Measurements from ENCODE around the gene ACAP1.

Gene ACAP1

DNA sequence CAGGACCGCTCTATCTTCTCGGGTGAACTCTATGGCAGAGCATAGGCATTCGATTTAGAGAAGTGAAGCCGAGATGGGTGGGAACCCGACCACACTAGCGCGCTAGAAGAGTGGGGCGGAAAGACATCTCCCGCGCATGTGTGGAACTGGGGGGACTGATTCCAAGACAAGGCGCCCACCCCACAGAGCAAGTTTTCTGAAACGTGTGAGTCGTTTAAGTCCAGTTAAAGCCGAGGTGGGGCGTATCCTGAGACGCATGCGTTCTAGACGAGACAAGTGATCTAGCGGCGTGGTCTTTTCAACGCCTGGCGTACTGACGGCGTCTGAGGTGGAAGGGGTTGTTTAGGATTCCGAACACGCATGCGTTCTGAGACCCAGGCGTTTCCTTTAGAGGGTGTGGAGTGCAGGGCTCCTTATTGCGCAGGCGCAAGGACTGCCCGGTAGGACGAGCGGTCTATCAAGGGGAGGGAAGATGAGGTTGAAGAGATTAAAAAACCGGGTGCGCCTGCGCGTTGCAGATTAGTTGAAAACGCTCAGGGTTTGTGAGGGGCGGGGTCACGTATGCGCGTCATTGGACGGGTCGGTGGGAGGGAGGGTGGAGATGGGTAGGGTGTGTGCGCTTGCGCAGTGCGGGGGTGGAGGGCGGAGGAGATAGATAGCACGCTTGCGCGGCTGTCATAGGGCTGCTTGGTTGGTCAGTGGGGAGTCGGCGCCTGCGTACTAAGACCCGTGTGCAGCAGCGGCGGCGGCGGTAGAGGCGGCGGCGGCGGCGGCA, 29.2 kb upstream of the ACAP1 start, which contains the start of gene EIF5A:
Gene EIF5A (plus strand): TSS at position 718 of the 775 bp plus-strand sequence. CDS start 2,008 bp downstream, outside the sequence.
- no peaks in the 10 kb centered on the region for H3K27me3 Mint-ChIP-seq
- peaks cover 38% of the 10 kb centered on the region for H3K4me1 Mint-ChIP-seq (ENCODE audit: low read depth)
- peak; percentile 100 for DNase-seq
- no peaks in the 10 kb centered on the region for H3K9me3 Mint-ChIP-seq
- H3K27ac Mint-ChIP-seq, result peak within 1 kb of the TSS; percentile 99
- peak within 1 kb of the TSS; percentile 96 for H3K4me3 Mint-ChIP-seq
- peaks cover 43% of the 10 kb centered on the region for H3K36me3 Mint-ChIP-seq (ENCODE audit: low read depth)

DNA sequence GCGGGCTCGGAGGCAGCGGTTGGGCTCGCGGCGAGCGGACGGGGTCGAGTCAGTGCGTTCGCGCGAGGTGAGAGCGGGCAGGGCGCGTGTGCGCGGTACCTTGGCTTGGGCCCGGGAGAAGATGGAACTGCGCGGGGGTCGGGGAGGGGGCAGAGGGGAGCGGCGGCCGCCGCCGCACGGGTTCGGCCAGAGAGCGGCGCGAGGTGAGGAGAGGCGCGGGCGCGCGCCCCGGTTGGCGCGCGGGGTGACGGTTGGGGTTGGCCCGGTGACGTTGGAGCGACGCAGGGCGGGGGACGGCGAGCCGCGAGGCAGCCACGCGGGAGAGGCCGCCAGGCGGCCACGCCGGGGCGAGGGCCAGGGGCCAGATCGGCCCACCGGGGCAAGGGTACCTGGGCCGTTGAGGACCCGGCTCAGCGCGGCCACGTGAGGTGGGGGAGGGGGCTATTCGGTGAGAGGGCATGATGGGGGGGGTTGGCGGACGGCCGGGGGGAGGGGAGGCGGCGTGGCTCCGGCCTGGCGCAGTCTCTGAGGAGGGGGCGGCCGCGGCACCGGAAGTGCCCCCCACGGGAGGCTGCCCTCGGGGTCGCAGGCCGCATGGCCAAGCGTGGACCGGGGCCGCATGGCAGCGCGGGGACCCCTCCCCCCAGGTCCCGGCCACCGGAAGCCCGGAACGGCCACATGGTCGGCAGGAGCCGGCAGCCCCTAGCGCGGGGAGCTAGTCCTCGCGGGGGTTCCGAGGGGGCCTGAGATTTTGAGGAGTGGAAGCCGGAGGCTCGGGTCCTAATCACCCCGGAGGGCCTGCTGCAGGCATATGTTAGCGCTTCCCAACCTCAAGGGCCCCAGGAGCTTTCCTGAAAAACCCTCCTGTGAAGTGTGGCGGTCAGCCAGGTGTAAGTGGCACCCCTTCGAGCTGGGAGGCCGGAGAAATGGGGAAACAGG, 28.4 kb upstream of the ACAP1 start:
- Mint-ChIP-seq H3K4me3 (peak overlapping the region; percentile 96), H3K4me1 (ENCODE audit: low read depth) (peaks cover 46% of the 10 kb centered on the region), H3K27me3 (no peaks in the 10 kb centered on the region), H3K9me3 (no peaks in the 10 kb centered on the region), H3K36me3 (ENCODE audit: low read depth) (peaks cover 52% of the 10 kb centered on the region), H3K27ac (peak overlapping the region; percentile 99)
- DNase-seq, result peak; percentile 72

DNA sequence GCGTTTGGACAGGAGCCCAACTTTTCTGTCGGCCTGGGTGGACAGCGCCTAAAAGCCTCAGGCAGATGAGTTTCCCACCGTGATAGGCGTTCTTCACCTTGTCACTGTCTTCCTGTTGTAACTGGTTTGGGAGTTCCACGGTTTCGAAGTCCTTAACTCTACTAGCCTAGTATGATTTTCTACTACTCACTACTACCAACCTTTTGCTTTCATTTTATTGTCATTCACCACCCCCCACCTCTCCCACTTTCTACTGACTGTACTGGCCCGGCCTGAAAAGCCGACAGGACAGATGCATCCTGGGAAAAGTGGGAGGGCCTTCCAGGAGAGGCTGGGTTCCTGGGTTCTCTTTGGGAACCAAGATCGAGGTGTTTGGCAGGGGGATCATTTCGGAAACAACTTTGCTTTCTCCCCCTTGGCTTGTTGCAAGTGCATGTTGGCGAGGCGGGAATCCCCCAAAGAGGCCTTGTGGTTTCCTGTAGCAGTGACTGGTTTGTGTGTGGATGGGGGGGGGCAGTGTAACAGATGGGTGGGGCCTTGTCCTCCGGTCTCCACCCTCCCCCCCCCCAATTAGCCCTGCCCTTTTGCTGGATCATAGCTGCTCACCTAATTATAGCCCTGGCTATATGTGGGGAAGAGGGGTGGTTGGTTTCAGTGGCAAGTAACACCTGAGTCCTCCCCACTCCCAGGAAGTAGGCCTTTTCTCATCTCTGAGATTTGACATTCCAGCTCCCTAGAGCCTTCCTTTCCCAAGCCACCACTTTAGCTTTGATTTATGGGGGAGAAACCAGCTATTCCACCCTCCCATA, 27.5 kb upstream of the ACAP1 start:
- H3K27ac Mint-ChIP-seq, result peak overlapping the region; percentile 99
- no peaks in the 10 kb centered on the region for H3K27me3 Mint-ChIP-seq
- H3K36me3 Mint-ChIP-seq (ENCODE audit: low read depth), result peaks cover 60% of the 10 kb centered on the region

DNA sequence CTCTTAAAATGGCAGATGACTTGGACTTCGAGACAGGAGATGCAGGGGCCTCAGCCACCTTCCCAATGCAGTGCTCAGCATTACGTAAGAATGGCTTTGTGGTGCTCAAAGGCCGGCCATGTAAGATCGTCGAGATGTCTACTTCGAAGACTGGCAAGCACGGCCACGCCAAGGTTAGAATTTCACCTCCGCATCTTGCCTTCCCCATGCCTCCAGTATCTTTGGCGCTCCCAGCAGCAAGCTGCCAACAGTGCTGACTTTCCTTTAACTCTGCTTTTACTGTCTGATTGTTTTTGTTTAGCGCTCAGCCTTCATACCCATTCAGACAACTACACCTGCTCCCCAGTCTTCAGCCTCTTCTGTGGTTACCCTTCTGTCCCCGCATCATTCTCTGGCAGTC, 26.7 kb upstream of the ACAP1 start:
- H3K4me1 Mint-ChIP-seq (ENCODE audit: low read depth), result peaks cover 61% of the 10 kb centered on the region
- H3K9me3 Mint-ChIP-seq, result no peaks in the 10 kb centered on the region
- H3K4me3 Mint-ChIP-seq, result peak overlapping the region; percentile 96
- no peaks in the 10 kb centered on the region for H3K27me3 Mint-ChIP-seq
- peaks cover 68% of the 10 kb centered on the region for H3K36me3 Mint-ChIP-seq (ENCODE audit: low read depth)
- H3K27ac Mint-ChIP-seq, result peak overlapping the region; percentile 99
- DNase-seq, result no peak

More for the DNA sequence above, 27.5 kb upstream of the ACAP1 start:
- no peaks in the 10 kb centered on the region for H3K9me3 Mint-ChIP-seq
- peak overlapping the region; percentile 96 for H3K4me3 Mint-ChIP-seq
- peaks cover 54% of the 10 kb centered on the region for H3K4me1 Mint-ChIP-seq (ENCODE audit: low read depth)
- peak; percentile 87 for DNase-seq

DNA sequence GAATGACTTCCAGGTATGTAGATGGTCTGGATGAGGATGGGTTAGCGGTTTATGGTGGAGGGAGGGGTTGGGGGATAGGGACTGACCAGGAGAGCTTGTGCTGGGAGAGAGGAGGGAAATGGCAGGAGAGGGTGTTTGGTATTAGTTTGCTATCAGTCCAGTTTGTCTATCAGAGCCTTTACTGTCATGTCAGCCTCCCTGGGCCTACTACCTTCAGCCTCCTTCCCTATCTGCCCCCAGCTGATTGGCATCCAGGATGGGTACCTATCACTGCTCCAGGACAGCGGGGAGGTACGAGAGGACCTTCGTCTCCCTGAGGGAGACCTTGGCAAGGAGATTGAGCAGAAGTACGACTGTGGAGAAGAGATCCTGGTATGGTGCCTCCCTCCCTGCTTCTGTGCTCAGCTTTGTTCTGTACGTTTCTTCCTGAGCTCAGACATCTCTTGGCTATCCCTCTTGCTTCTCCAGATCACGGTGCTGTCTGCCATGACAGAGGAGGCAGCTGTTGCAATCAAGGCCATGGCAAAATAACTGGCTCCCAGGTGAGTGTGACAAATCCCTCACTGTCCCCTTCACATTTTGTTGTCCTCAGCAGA, 25.1 kb upstream of the ACAP1 start:
- Mint-ChIP-seq H3K36me3 (ENCODE audit: low read depth) (peaks cover 82% of the 10 kb centered on the region), H3K9me3 (no peaks in the 10 kb centered on the region), H3K27me3 (no peaks in the 10 kb centered on the region), H3K27ac (peak overlapping the region; percentile 99), H3K4me1 (ENCODE audit: low read depth) (peaks cover 68% of the 10 kb centered on the region), H3K4me3 (peak overlapping the region; percentile 96)
- DNase-seq, result no peak

DNA sequence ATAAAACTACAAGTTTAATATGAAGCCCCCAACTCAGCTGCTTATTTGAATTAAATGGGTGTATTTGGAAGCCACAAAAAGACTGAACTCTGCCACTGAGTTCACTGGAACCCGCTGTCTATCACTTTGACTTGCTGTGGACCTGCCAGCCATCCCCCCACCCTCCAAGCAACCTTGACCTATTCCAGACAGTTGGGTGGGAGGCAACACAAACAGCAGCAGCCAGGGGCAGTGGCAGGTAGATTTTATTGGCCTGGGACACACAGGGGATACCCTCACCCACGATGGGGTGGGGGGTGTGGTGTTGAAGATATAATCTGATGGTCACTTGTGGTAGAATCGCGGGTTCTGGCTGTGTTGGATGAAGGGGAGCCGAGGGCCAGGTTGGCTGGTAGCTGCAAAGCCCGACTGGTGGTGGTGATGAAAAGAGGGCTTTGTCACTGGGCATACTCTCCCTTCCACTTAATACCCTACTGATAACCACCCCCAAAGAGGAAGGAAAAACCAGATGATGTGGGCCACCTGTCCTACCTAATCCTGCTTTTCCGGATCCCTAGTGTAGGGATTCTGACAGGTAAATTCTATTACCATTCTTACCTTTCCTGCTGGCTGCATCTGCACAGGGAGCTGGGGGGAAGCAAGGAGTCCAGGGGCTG, 23.8 kb upstream of the ACAP1 start:
- Mint-ChIP-seq H3K27ac (peak overlapping the region; percentile 99), H3K36me3 (ENCODE audit: low read depth) (peaks cover 90% of the 10 kb centered on the region), H3K4me3 (peak overlapping the region; percentile 88), H3K9me3 (no peaks in the 10 kb centered on the region), H3K4me1 (ENCODE audit: low read depth) (peaks cover 66% of the 10 kb centered on the region), H3K27me3 (no peaks in the 10 kb centered on the region)
- no peak for DNase-seq

DNA sequence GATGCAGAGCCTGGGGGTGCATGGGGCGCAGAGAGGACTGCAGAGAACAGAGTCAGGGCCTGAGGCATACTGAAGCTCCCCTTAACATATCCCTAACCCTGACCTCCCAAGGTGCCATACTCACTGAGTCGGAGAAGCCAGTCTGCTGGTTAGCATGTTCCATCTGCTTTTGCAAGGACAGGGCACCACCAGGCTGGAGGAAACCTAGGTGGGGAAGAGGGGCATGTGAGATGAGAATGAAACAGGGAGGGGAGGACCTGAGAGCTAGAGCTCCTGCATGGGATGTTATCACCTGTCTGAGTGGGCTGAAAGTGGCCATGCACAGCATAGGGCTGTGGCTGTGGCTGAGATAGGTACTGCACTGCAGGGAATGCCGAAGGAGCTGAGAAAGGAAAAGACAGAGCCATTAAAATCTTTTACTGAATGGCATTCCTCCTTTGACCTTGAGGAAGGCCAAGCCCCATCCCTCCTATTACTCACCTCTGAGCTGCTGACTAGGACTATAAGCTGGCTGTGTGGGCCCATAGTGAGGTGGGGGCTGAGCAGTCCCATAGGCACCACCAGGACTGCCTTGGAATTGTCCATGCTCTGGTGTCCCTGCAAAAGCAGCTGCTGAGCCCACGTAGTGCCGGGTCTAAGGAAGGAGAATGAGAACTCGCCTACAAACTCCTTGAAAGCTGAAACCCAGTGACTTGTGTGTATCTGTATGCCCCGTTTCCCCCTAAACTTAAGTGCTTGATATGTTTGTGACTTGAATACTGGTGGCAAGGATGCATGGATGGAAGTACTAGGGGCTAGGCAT, 23.0 kb upstream of the ACAP1 start:
- peak overlapping the region; percentile 88 for H3K4me3 Mint-ChIP-seq
- H3K27me3 Mint-ChIP-seq, result no peaks in the 10 kb centered on the region
- H3K27ac Mint-ChIP-seq, result peak overlapping the region; percentile 99
- no peaks in the 10 kb centered on the region for H3K9me3 Mint-ChIP-seq
- peaks cover 66% of the 10 kb centered on the region for H3K4me1 Mint-ChIP-seq (ENCODE audit: low read depth)
- peak; percentile 65 for DNase-seq
- H3K36me3 Mint-ChIP-seq (ENCODE audit: low read depth), result peaks cover 96% of the 10 kb centered on the region

DNA sequence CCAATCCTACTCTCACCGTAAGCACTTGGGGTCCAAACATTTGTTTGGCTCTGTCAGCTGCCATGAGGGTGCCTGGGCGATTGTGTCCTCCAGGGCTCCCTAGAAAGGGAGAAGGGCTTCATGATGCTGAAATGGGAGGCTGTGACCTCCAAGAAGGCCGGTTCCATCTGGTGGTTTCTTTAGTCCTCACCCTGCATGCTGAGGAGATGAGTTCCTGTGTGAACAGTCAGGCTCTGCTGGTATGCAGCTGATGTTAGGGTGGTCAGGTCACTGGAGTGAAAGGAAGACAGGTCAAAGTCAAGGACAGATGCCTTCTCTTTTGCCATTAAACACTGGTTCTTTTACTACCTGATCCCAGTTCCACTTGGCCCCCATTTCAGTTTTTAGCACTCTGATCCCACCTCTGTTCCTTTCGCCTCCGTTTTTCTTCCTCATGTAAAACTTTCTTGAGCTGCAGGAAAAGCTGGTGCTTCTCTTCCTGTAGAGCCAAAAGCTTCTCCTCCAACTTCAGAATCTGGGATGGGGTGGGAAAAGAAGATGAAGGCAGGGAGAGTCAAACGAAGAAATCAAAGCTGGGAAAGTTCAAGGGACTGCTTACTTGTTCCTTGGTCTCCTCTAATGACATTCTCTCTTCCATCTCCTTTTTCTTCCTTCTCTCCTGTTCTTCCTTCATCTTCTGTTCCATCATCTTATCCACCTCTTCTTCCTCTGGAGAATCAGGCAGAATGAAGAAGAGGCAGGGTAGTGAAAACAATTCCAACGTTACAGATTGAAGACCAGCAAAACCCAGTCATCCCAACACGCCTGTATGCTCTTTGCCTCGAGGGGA, 22.2 kb upstream of the ACAP1 start:
- Mint-ChIP-seq H3K4me1 (ENCODE audit: low read depth) (peaks cover 61% of the 10 kb centered on the region), H3K4me3 (peak overlapping the region; percentile 88), H3K9me3 (no peaks in the 10 kb centered on the region), H3K27ac (peak overlapping the region; percentile 99), H3K36me3 (ENCODE audit: low read depth) (peaks cover 96% of the 10 kb centered on the region), H3K27me3 (no peaks in the 10 kb centered on the region)
- DNase-seq, result no peak

DNA sequence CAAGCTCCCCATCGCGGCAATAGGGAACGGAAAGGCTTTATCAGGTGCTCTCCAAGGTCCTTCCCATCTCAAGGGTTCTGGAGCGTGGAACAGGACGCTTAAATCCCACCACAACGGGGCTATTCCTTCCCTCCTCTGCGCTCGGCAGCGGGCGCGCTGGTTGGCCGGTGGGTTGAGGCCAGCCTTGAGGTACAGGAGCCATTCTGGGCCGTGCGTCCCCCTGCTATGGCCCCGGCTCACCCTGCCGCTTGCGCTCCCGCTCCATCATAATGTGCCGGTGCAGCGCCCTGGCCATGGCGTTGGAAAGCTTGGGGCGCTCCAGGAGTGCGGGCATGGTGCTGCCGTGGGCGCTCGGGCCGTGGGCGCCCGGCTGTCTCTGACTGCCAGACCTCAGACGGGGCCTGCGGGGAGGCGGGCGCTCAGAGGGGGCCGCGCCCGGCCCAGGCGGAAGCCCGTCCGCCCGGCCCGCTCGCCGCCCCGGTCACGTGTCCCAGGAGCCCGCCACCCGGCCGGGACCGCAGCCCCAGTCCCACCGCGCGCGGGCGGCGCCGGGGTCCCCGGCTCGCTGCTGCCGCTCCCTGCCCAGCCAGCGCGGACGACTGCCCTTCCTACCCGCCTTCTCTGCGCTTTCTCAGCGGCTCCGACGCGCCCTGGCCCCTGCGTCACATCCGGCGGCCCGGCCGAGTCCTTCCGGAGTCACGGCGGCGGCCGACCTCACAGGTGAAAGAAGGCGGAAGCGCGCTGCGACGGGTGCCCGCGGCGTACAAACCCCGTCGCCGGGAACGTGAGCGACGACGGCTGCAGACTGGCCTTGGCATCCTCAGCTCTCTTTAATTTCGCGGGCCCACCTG, 21.4 kb upstream of the ACAP1 start, which contains the start of gene GPS2:
Gene GPS2 (minus strand): TSS at position 642 of the 851 bp plus-strand sequence. CDS start 308 bp downstream, at position 334.
- H3K36me3 Mint-ChIP-seq (ENCODE audit: low read depth), result peaks cover 94% of the 10 kb centered on the region
- no peaks in the 10 kb centered on the region for H3K9me3 Mint-ChIP-seq
- peaks cover 53% of the 10 kb centered on the region for H3K4me1 Mint-ChIP-seq (ENCODE audit: low read depth)
- no peaks in the 10 kb centered on the region for H3K27me3 Mint-ChIP-seq
- peak; percentile 97 for DNase-seq
- H3K4me3 Mint-ChIP-seq, result peak within 1 kb of the TSS; percentile 88
- H3K27ac Mint-ChIP-seq, result peak within 1 kb of the TSS; percentile 99

DNA sequence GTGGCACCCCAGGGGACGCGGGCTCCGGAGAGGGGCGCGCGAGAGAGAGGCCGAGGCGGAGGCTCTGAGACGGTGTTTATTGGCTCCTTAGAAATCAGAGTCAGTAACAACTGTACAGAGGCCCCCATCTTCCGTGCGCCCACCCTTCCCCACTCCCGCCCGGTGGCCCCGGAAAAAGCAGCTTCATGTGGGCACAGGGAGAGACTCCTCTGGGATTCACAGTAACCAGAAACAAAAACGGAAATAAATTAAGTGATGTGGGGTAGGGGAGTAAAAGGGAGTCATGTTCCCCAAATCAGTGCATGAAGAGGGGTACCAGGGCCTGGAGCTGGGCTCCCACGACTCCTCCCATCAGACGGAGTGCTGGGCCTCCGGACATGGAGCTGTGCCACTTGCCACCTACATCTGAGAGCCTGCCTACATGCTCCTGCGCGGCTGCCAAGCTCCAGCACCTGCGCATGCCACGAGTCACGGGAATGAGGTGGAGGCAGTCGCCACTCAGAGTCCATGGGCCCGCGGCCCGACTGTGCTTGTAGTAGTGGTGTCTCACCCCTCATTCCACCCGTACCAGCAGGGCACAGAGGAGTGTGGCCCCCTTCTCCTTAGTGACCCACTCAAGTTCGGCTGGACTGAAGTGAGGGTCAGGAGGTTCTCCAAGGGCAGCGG, 20.6 kb upstream of the ACAP1 start:
- H3K9me3 Mint-ChIP-seq, result no peaks in the 10 kb centered on the region
- H3K4me1 Mint-ChIP-seq (ENCODE audit: low read depth), result peaks cover 45% of the 10 kb centered on the region
- peak overlapping the region; percentile 94 for H3K27ac Mint-ChIP-seq
- DNase-seq, result peak; percentile 37
- H3K36me3 Mint-ChIP-seq (ENCODE audit: low read depth), result peaks cover 94% of the 10 kb centered on the region
- H3K27me3 Mint-ChIP-seq, result no peaks in the 10 kb centered on the region
- peak overlapping the region; percentile 83 for H3K4me3 Mint-ChIP-seq

DNA sequence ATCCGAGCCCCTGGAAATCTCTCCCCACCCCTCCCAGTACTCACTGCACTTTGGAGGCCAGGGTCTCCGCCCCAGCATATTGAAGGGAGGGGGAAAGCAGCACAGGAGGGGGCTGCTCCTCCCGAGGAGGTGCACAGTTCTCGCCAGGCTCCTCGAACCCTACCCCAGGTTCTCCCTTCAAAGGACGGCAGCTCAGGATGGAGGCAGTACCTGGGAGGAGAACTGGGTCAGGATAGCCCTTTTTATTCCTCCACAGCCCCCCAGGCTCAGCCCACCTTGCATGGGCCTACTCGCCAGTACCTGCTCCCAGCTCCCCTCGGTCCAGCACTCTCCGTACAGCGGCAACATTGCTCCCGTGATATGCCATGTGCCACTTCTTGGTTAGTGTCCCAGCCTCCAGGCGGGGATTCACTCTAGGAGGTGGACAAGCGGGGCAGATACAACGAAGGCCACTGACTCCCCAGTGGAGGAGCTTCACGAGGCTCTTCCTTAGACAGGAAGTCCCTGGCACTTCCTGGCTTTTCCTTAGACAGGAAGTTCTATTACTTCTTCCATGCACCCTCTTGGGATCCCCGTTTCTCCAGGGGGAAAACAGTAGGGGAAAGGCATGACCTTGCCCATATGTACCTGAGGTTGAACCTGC, 19.0 kb upstream of the ACAP1 start:
- H3K36me3 Mint-ChIP-seq (ENCODE audit: low read depth), result peaks cover 94% of the 10 kb centered on the region
- H3K27ac Mint-ChIP-seq, result peak overlapping the region; percentile 73
- H3K4me3 Mint-ChIP-seq, result no peak overlapping the region
- H3K27me3 Mint-ChIP-seq, result no peaks in the 10 kb centered on the region
- DNase-seq, result no peak
- no peaks in the 10 kb centered on the region for H3K9me3 Mint-ChIP-seq
- peaks cover 33% of the 10 kb centered on the region for H3K4me1 Mint-ChIP-seq (ENCODE audit: low read depth)

Data from activated T-cell treated with anti-CD3 and anti-CD28 coated beads, Interleukin-2, amount 50 U/mL, for 24 hours (primary cell).